ENCODE results near the gene SULT2A1. TPM values are rescaled to one million over a fixed set of nuclear protein-coding genes. Genes with fewer than 3 reads are reported as not detected.
"Not testable (repeated sequence)": the region's sequence is repeated elsewhere in the genome, so short reads cannot be mapped to it uniquely, and the experiment has no call there.

The SULT2A1 gene
- total RNA-seq, 1 donor from 2014 or later: not detected

DNA sequence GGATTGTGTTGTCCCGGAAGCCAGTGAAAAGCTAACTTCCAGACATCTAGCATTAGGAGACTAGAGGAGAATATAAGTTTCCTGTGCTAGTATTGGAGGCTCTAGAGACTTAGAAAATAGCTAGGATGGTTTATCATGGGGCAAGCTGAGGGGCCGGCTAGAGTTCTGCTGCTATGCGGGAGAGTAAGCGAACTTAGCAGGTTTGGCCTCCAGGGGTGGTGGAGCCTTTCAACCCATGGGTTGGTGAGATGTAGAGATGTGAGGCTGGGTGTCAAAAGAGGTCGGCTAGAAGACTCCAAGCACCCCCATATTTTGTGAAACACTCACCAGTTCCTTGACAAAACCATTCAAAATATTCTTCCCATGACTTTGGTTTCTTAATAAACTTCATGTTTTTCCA is 4.4 kb downstream of the SULT2A1 start:
- no peaks in the 10 kb centered on the region for H3K27me3 ChIP-seq
- no peaks in the 10 kb centered on the region for H3K36me3 ChIP-seq
- no peak for ATAC-seq
- intact Hi-C loops (cut with DNase I): no loop called here
- no peak overlapping the region for H3K27ac ChIP-seq
- DNase-seq: no peak
- no peaks in the 10 kb centered on the region for H3K4me1 ChIP-seq
- no peaks in the 10 kb centered on the region for H3K9me3 ChIP-seq
- no peak overlapping the region for H3K4me3 ChIP-seq
- TF ChIP-seq, protein P1, sequence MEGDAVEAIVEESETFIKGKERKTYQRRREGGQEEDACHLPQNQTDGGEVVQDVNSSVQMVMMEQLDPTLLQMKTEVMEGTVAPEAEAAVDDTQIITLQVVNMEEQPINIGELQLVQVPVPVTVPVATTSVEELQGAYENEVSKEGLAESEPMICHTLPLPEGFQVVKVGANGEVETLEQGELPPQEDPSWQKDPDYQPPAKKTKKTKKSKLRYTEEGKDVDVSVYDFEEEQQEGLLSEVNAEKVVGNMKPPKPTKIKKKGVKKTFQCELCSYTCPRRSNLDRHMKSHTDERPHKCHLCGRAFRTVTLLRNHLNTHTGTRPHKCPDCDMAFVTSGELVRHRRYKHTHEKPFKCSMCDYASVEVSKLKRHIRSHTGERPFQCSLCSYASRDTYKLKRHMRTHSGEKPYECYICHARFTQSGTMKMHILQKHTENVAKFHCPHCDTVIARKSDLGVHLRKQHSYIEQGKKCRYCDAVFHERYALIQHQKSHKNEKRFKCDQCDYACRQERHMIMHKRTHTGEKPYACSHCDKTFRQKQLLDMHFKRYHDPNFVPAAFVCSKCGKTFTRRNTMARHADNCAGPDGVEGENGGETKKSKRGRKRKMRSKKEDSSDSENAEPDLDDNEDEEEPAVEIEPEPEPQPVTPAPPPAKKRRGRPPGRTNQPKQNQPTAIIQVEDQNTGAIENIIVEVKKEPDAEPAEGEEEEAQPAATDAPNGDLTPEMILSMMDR (IDR thresholded peaks at IDR 0.05): no peak

DNA sequence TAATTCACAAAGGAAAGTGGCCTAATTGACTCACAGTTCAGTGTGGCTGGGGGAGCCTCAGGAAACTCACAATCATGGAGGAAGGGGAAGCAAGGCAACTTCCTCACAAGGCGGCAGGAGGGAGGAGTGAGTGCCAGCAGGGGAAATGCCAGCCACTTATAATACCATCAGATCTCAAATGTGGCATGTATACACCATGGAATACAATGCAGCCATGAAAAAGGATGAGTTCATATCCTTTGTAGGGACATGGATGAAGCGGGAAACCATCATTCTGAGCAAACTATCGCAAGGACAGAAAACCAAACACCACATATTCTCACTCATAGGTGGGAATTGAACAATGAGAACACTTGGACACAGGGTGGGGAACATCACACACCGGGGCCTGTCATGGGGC is 6.7 kb downstream of the SULT2A1 start:
- H3K9me3 ChIP-seq; ATAC-seq; H3K27me3 ChIP-seq; H3K27ac ChIP-seq; intact Hi-C loops (cut with DNase I); H3K36me3 ChIP-seq; H3K4me3 ChIP-seq; H3K4me1 ChIP-seq; DNase-seq: not testable (repeated sequence)

DNA sequence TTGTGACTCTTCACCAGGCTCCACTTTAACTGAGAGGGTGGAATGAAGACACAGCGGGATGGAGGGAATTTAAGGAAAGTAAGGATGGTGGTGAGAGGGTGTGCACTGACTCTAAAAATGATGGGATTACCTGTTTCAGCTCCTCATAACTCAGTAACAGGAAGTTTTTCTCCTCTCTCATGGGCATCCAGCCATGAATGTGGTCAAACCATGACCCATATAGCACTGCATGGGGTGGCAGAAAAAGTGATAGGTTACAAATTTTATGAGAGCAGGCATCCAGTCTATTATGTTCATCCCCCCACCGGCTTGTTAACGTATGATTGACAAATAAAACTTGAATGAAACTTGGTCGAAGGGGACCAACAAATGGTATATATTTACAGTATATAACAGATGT is 7.2 kb downstream of the SULT2A1 start:
- DNase-seq (no peak), ATAC-seq (no peak)
- intact Hi-C loops (cut with DNase I): no loop called here
- no peaks in the 10 kb centered on the region for H3K4me1 ChIP-seq
- H3K27ac ChIP-seq: no peak overlapping the region
- no peak overlapping the region for H3K4me3 ChIP-seq
- no peaks in the 10 kb centered on the region for H3K9me3 ChIP-seq
- TF ChIP-seq, protein P1 (IDR thresholded peaks at IDR 0.05): no peak
- H3K27me3 ChIP-seq: no peaks in the 10 kb centered on the region
- no peaks in the 10 kb centered on the region for H3K36me3 ChIP-seq

DNA sequence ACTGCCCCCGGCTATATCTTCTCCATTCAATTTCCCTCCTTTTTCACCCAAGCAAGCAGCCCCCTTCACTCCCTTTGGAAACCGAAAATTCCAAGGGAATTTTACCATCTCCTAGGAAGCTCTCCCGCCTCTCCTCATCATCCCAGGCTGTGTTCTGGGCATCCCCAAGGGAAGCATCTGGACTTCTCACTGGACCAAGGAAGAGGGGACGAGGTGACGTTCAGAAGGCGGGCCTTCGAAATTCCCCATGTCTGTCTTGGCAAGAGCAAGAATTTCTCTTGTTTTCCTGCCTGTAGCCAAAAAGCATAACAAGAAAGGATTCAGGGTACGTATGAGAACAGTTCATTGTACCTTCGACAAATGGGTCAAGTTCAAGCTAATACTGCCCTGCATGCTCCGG is 20.9 kb downstream of the SULT2A1 start:
- no peak overlapping the region for H3K27ac ChIP-seq
- no peaks in the 10 kb centered on the region for H3K27me3 ChIP-seq
- ATAC-seq (no peak), DNase-seq (no peak)
- TF ChIP-seq, protein P1 (IDR thresholded peaks at IDR 0.05): no peak
- H3K36me3 ChIP-seq: no peaks in the 10 kb centered on the region
- intact Hi-C loops (cut with DNase I): no loop called here
- no peaks in the 10 kb centered on the region for H3K4me1 ChIP-seq
- H3K9me3 ChIP-seq: no peaks in the 10 kb centered on the region
- no peak overlapping the region for H3K4me3 ChIP-seq

DNA sequence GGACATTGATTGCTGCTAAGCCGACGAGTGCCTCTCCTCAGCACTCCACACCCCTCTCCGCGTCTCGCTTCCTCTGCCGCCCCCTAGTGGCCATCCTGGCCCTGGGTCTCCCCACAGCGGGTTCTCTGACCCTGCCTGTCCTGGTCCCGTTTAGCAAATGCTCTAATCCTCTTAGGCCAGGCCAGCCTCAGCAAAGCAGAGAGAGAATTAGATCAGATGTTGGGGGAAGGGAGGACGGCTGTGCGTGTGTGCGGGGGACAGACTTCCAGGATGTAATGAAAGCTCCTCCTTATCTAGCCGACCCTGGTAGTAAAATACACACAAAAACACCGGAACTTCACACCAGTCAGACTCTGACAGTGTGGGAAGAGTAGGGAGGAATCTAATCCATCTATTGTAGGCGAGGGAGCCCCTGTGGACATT is 22.6 kb downstream of the SULT2A1 start:
- H3K4me1 ChIP-seq: no peaks in the 10 kb centered on the region
- ATAC-seq (peak; percentile 96), DNase-seq (peak; percentile 92)
- H3K9me3 ChIP-seq: no peaks in the 10 kb centered on the region
- no peak overlapping the region for H3K27ac ChIP-seq
- H3K36me3 ChIP-seq: no peaks in the 10 kb centered on the region
- intact Hi-C loops (cut with DNase I): no loop called here
- H3K4me3 ChIP-seq: no peak overlapping the region
- H3K27me3 ChIP-seq: no peaks in the 10 kb centered on the region
- TF ChIP-seq, protein P1 (IDR thresholded peaks at IDR 0.05): peak; percentile 99

DNA sequence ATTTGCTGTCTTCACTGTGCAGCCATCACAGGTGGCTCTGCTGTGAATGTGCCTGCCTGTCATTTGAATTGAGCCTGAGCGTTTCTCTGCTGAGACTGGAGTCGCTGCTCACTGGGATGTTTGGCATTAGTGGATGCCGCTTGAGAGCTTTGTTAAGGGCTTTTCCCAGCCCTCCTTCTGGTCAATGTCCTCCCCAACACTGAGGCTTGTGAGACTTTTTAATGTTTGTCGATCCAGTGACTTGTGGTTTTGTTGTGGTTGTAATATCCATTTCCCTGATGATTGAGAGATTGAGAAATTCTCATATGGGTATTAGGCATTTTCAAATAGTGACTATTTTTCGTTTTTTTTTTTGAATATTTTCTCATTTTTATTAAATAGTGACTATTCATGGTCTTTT is 24.5 kb downstream of the SULT2A1 start:
- H3K36me3 ChIP-seq: no peaks in the 10 kb centered on the region
- ATAC-seq (no peak), DNase-seq (no peak)
- H3K27ac ChIP-seq: no peak overlapping the region
- intact Hi-C loops (cut with DNase I): no loop called here
- TF ChIP-seq, protein P1 (IDR thresholded peaks at IDR 0.05): no peak
- no peaks in the 10 kb centered on the region for H3K9me3 ChIP-seq
- H3K27me3 ChIP-seq: no peaks in the 10 kb centered on the region
- H3K4me1 ChIP-seq: no peaks in the 10 kb centered on the region
- no peak overlapping the region for H3K4me3 ChIP-seq

All from upper lobe of right lung (tissue), 1 donor.